ENCODE measurements around the gene UBE2J2.

The UBE2J2 gene

GRCh38 chr1:1295154-1295923 lies 21.7 kb upstream of the UBE2J2 start:
- no peak for DNase-seq (ENCODE audit: low read depth)

- no peak for DNase-seq (ENCODE audit: low read depth)
These were observed 20.7 kb upstream of the UBE2J2 start for GRCh38 chr1:1294250-1294890.

GRCh38 chr1:1293263-1294249 lies 19.9 kb upstream of the UBE2J2 start:
- no peak for DNase-seq (ENCODE audit: low read depth)

- no peak for DNase-seq (ENCODE audit: low read depth)
These were observed 19.2 kb upstream of the UBE2J2 start for GRCh38 chr1:1292851-1293250.

GRCh38 chr1:1292442-1292779 lies 18.8 kb upstream of the UBE2J2 start:
- no peak for DNase-seq (ENCODE audit: low read depth)

GRCh38 chr1:1291548-1292441 lies 18.1 kb upstream of the UBE2J2 start:
- no peak for DNase-seq (ENCODE audit: low read depth)

- no peak for DNase-seq (ENCODE audit: low read depth)
These were observed 17.4 kb upstream of the UBE2J2 start for GRCh38 chr1:1291023-1291528.

GRCh38 chr1:1290238-1290731 lies 16.6 kb upstream of the UBE2J2 start:
- DNase-seq (ENCODE audit: low read depth): peak; percentile 35

GRCh38 chr1:1287288-1288110 lies 13.8 kb upstream of the UBE2J2 start:
- DNase-seq (ENCODE audit: low read depth): no peak

- no peak for DNase-seq (ENCODE audit: low read depth)
These were observed 12.9 kb upstream of the UBE2J2 start for GRCh38 chr1:1286313-1287261.

- DNase-seq (ENCODE audit: low read depth): no peak
These were observed 12.1 kb upstream of the UBE2J2 start for GRCh38 chr1:1285611-1286311.

GRCh38 chr1:1285102-1285571 lies 11.5 kb upstream of the UBE2J2 start:
- no peak for DNase-seq (ENCODE audit: low read depth)

GRCh38 chr1:1284221-1285101 lies 10.8 kb upstream of the UBE2J2 start:
- no peak for DNase-seq (ENCODE audit: low read depth)

- DNase-seq (ENCODE audit: low read depth): no peak
These were observed 10.2 kb upstream of the UBE2J2 start for GRCh38 chr1:1283821-1284220.

- DNase-seq (ENCODE audit: low read depth): no peak
These were observed 9.3 kb upstream of the UBE2J2 start for GRCh38 chr1:1282998-1283397.

GRCh38 chr1:1281533-1282321 lies 8.1 kb upstream of the UBE2J2 start:
- DNase-seq (ENCODE audit: low read depth): no peak

Measured in stimulated activated CD8-positive, alpha-beta memory T cell treated with anti-CD3 and anti-CD28 coated beads, Interleukin-15, amount 100 ng/mL, for 1 hour (primary cell).